IMR-90 (cell line): Measurements from ENCODE around the gene MEPE.

Experiments used
- CEBPB ChIP-seq: IDR thresholded peaks from 2 replicates; pipeline ENCODE4 v1.6.1; 2012; ENCODE audit warnings: low read depth, low read length, improper control_type of control experiment
- CTCF ChIP-seq: conservative IDR thresholded peaks from 2 replicates; pipeline ENCODE4 v1.5.1; 2012; ENCODE audit warnings: mild to moderate bottlenecking, low read depth, low read length, improper control_type of control experiment
- ELK1 ChIP-seq: fragments of 150-350 bp; IDR thresholded peaks from 2 replicates; pipeline ENCODE4 v1.6.1; 2016; ENCODE audit warnings: low read depth, mild to moderate bottlenecking, low read length, moderate library complexity, borderline replicate concordance
- MAZ ChIP-seq: IDR thresholded peaks from 2 replicates; pipeline ENCODE4 v1.6.1; 2012; ENCODE audit warnings: low read depth, mild to moderate bottlenecking, low read length, improper control_type of control experiment, moderate library complexity, borderline replicate concordance
- POLR2A ChIP-seq: IDR thresholded peaks from 2 replicates; pipeline ENCODE4 v1.6.1; 2012; ENCODE audit warnings: mild to moderate bottlenecking, low read depth, low read length
- RCOR1 ChIP-seq: IDR thresholded peaks from 2 replicates; pipeline ENCODE4 v1.6.1; 2012; ENCODE audit warnings: mild to moderate bottlenecking, low read length, improper control_type of control experiment; ENCODE audit not compliant: insufficient replicate concordance
- RFX5 ChIP-seq: IDR thresholded peaks from 2 replicates; pipeline ENCODE4 v1.8.0; 2012; ENCODE audit warnings: low read depth, mild to moderate bottlenecking, low read length, moderate library complexity
- USF2 ChIP-seq: fragments of 150-350 bp; IDR thresholded peaks from 2 replicates; pipeline ENCODE4 v1.6.1; 2017; ENCODE audit warnings: mild to moderate bottlenecking, antibody characterized with exemption, low read length, low read depth

GRCh38 chr4:87785731-87786509, 46.8 kb upstream of the MEPE start:
- TF ChIP-seq CTCF (no peak), MAZ (no peak), RFX5 (no peak), CEBPB (no peak), POLR2A (no peak), RCOR1 (no peak), ELK1 (no peak), USF2 (no peak)
